ENCODE results near the gene ARIH2.

ARIH2 gene

GRCh38 chr3:49020330-49021212 is 101.9 kb downstream of the ARIH2 start:
- DNase-seq (ENCODE audit: low read depth), result no peak

- peak; percentile 97 for DNase-seq (ENCODE audit: low read depth)
These were observed 102.7 kb downstream of the ARIH2 start for GRCh38 chr3:49021213-49021812.

DNA sequence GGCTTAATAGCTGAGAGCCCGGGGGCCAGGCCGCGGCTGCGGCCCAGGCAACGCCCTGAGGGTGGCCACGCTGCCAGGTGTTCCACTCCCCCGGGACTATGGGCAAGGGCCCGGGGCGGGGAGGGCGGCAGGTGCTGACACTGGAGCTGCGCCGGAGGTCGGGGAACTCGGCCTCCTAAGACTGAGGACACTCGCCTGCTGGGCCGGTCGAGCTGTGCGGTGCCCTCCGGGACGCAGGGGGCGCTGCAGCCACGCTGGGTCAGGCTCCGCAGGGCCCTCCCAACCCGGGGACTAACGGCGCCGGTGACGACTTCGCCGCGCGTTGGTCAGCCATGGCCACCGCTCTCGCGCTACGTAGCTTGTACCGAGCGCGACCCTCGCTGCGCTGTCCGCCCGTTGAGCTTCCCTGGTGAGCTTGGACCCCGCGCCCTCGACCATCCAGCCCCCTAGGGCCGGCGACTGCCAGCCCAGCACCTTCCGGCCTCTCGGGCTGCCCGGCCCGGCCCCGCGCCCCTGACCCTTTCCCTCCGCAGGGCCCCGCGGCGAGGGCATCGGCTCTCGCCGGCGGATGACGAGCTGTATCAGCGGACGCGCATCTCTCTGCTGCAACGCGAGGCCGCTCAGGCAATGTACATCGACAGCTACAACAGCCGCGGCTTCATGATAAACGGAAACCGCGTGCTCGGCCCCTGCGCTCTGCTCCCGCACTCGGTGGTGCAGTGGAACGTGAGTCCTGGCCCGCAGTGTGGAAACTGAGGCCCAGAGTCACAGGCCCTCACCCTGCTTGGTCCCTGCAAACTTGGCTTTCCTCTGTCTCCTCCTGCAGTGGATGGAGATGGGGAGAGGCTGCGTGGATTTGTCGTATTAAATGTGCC is 103.4 kb downstream of the ARIH2 start, which contains the start of gene NDUFAF3:
Gene NDUFAF3 (plus strand): TSS at position 309 of the 875 bp plus-strand sequence. CDS start 24 bp downstream, at position 333.
- peak; percentile 84 for DNase-seq (ENCODE audit: low read depth)

- no peak for DNase-seq (ENCODE audit: low read depth)
These were observed 104.1 kb downstream of the ARIH2 start for GRCh38 chr3:49022688-49023171.

DNA sequence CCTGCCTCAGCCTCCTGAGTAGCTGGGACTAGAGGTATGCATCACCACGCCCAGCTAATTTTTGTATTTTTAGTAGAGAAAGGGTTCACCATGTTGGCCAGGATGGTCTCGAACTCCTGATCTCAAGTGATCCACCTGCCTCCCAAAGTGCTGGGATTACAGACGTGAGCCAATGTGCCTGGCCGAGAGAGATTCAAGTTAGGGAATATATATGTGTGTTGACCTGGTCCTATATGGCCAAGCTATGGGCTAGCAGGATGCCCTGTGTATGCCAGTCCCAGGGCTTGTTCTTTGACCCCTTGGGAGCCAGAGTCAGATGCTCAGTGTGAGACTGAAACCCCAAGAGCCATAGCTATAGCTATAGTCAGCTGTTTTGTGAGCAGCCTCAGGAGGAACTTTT is 105.1 kb downstream of the ARIH2 start:
- DNase-seq (ENCODE audit: low read depth), result no peak

DNA sequence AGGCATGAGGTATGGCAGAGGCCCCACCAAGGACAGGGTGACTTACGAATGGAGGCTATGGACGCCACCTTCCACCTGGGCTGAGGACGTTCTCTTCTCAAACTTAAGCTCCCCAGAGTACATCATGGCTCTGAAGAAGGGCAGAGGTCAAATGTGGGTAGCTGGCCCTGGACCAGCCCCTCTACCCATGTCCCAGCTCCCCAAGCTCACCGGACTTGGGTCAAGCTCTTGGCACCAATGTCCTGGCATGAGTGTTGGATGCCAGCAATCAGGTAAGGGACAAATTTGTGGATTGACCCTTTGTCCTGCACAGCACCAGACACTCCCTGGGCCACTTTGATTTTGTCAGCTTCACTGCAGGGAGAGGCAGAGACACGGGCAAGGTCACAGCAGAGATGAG is 105.8 kb downstream of the ARIH2 start:
- DNase-seq (ENCODE audit: low read depth), result no peak

- DNase-seq (ENCODE audit: low read depth), result no peak
These were observed 106.6 kb downstream of the ARIH2 start for GRCh38 chr3:49025005-49025792.

DNA sequence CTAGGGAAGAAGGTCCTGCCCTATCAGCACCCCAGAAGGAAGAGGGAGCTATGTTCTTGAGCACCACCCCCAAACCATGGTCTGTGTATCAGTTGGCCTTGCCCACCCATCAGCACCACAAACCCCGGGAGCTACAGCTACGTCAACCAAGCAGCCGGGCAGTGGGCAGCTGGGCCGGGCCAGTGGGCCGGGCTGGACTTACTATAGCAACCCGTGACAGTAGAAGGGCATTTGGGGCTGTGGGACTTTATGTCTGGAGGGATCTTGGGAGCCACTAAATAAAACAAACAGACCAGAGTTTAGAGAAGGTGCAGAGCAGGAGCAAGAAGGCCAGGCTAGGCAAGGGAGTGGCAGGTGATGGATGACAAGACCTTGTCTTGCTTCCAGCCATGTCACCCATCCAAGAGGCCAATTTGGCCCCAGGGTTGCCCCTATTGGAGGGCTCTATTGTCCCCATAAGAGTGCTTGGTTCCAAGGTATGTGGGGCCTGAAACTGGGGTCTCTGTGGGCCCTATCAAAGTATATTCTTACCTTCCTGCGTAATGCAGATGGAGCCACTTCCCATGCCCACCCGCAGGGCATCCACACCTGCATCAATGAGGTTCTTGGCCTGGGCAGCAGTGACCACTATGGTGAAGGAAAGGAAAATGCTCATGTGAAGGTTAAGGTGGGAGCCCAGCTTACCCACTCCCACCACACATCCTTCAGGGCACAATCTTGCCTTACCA is 107.3 kb downstream of the ARIH2 start:
- no peak for DNase-seq (ENCODE audit: low read depth)

GRCh38 chr3:49026536-49026935 is 107.9 kb downstream of the ARIH2 start:
- no peak for DNase-seq (ENCODE audit: low read depth)

GRCh38 chr3:49027634-49028033 is 109.0 kb downstream of the ARIH2 start:
- no peak for DNase-seq (ENCODE audit: low read depth)

- no peak for DNase-seq (ENCODE audit: low read depth)
These were observed 109.6 kb downstream of the ARIH2 start for GRCh38 chr3:49028298-49028672.

DNA sequence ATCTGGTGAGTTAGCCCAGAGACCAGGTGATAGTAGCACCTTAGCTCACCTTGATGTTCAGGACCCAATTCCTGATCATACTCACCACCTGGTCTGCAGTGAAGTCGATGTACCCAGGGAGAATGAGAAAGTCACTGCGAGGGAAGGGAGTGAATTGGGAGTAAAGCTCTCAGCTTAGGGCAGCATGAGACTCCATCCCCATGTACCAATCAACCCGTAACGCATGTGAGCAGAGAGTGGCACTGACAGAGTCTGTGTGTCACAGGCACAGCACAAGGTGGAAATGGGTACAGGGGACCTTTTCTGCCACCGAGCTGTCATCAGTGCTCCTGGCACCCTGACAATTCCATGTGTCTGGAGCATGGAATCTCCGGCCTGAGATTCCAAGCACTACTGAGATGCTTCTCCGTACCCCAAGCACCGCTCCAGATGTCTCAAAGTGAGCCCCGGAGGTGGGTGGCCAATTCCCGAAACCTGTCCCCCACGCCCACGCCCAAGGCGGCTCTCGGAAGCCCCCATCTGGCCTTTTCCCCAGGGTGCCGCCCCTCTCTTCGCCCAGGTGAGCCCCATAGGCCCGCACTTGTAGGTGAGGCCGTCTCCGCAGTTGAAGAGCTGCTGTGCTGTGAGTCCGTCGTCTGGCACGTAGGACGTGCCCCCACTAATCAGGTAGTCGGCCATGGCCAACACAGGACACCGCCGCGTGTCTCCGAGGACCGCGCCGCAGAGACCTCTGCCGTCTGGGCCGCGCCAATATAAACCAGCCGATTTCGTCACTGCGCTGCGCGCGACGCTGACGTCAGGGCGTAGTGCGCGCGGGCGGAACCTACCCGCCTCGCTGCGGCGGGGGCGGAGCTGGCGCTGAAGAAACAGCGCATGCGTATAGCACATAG is 110.3 kb downstream of the ARIH2 start, which contains the start of gene IMPDH2:
Gene IMPDH2 (minus strand): TSS at position 726 of the 890 bp plus-strand sequence. CDS start 48 bp downstream, at position 678.
- DNase-seq (ENCODE audit: low read depth), result peak; percentile 91

DNA sequence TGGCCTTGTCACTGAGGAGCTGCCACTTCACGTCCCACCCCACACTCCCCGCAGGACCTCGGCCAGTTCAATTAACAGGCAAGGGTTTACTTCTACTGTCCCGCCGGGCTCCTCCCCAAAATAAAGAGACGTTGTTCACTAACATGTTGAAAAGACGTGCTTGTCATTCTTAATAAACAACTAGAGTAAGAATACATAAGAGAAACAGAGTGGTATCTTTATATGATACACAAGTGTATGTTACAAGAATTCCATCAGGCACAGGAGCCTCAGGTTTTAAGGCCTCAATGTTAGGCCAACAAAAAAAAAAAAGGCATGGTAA is 110.9 kb downstream of the ARIH2 start:
- DNase-seq (ENCODE audit: low read depth), result no peak

- no peak for DNase-seq (ENCODE audit: low read depth)
These were observed 111.7 kb downstream of the ARIH2 start for GRCh38 chr3:49030321-49030720.

DNA sequence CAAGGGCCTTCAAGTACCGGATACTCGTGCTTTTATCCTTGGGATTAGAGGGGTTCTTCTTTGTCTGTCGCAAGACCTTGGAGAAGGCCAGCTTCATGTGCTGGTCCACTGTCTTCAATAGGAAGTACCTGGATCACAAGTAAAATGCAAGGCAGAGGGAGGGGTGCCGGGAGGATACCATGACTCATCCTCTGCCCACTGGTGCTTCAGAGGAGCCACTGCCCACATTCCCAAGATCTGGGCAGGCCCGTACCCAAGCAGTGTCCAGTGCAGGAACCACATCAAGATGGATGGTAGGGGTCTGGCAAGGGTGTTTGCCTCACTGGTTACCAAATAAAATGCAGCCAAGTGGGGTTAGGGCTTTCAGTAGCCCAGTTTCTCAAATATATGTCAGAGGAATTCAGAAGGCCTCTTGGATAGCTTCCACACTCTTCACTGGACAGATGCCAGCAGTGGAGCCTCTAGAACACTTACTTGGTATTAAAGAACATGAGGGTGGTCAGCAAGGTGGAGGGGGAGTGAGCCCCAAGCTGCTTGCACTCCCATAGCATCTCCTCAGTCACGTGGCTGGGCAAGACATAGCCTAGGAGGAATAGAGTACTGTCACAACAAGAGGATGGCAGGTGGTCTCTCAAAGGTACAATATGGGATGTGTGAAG is 114.1 kb downstream of the ARIH2 start:
- DNase-seq (ENCODE audit: low read depth), result no peak

DNA sequence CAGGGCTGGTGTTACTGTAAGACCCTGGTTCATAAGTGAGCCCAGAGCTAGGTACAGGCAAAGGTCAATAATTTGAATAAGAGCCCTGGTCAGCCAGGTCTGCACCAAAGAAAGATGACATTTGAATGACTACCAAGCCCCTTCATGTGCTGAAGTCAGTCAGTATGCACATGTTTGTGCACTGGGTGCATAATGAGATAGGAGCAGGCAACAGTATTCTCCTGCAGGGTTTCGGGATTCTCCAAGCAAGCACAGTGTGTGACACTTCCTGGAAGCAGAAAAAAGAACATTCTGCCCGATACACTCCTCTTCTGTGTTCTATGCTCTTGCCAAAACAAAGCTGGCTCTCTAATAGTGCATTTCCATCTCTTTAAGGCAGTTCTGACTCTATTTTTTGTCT is 116.0 kb downstream of the ARIH2 start:
- no peak for DNase-seq (ENCODE audit: low read depth)

DNA sequence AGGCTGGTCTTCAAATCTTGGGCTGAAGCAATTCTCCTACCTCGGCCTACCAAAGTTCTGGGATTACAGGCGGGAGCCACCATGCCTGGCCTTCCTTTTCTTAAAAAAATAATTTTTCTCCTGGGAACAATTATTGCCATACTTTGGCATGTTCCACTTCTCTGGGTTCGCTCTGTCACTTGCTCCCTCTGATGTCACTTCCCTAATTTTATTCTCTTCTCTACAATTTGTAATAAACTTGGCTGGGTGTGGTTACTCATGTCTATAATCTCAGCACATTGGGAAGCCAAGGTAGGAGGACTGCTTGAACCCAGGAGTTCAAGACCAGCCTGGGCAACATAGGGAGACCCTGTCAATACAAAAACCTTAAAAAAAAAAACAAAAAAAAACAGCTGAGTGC is 116.6 kb downstream of the ARIH2 start:
- no peak for DNase-seq (ENCODE audit: low read depth)

Data from stimulated activated CD8-positive, alpha-beta memory T cell treated with anti-CD3 and anti-CD28 coated beads, Interleukin-15, amount 100 ng/mL, for 24 hours (primary cell).